Vagina (tissue), 2 donors: ENCODE data around the gene EMX1. TPM values are rescaled to one million over a fixed set of nuclear protein-coding genes. Genes with fewer than 3 reads are reported as not detected.
"Not testable (repeated sequence)": the region's sequence is repeated elsewhere in the genome, so short reads cannot be mapped to it uniquely, and the experiment has no call there.

Source experiments
- DNase-seq, 2 donors: peaks; one replicate each; pipeline ENCODE4 v3.0.0-alpha.2; 2017; ENCODE audit errors: extremely low spot score in 2 of 2
- H3K27ac ChIP-seq: fragments of 200-600 bp; sonication (generic); one replicate; pipeline ENCODE4 v1.5.1; 2019
- H3K27me3 ChIP-seq: fragments of 200-600 bp; sonication (generic); one replicate; pipeline ENCODE4 v1.5.1; 2019
- H3K36me3 ChIP-seq, 2 donors: fragments of 200-600 bp; sonication (generic); one replicate each; pipeline ENCODE4 v1.5.1; 2017 to 2019
- H3K4me1 ChIP-seq: fragments of 200-600 bp; sonication (generic); one replicate; pipeline ENCODE4 v1.5.1; 2019
- H3K4me3 ChIP-seq, 2 donors: fragments of 200-600 bp; sonication (generic); 1 replicate in 1 of 2; 2 replicates in 1 of 2; pipeline ENCODE4 v1.5.1; 2016 to 2019
- H3K9me3 ChIP-seq: fragments of 200-600 bp; sonication (generic); one replicate; pipeline ENCODE4 v1.5.1; 2019
- POLR2A ChIP-seq, 2 donors: fragments of 450-650 bp; IDR thresholded peaks; one replicate each; pipeline ENCODE4 v1.6.1; 2017; ENCODE audit warnings: antibody characterized with exemption in 2 of 2, mild to moderate bottlenecking in 2 of 2, moderate library complexity in 2 of 2
- POLR2AphosphoS5 ChIP-seq, 2 donors: sonication (generic); formaldehyde crosslinking; IDR thresholded peaks; one replicate each; pipeline ENCODE4 v1.9.0; 2017; ENCODE audit warnings: antibody characterized with exemption in 2 of 2, mild to moderate bottlenecking in 2 of 2, low read depth in 1 of 2; ENCODE audit not compliant: insufficient read depth in 1 of 2
- intact Hi-C: fragments of 100-400 bp; cut with DNase I; formaldehyde crosslinking; loops from one replicate; pipeline ENCODE4 v1.15.1; 2023
- total RNA-seq: library from RNA; depleted of rRNA; stranded (reverse); fragments of >200 nt; gene quantifications from one replicate; pipeline ENCODE4 v1.2.3, GENCODE V29; 2016
- TF ChIP-seq, protein P1 (sequence below), 3 experiments: fragments of 450-650 bp in 2 of 3; fragments of 200-600 bp in 1 of 3; sonication (generic) in 1 of 3; IDR thresholded peaks; one replicate each; pipeline ENCODE4 v1.5.1; 2017 to 2019; ENCODE audit warnings: antibody characterized with exemption in 3 of 3, mild to moderate bottlenecking in 2 of 3, moderate library complexity in 2 of 3

EMX1 gene
- total RNA-seq, 1 donor from 2014 or later, result not detected

DNA sequence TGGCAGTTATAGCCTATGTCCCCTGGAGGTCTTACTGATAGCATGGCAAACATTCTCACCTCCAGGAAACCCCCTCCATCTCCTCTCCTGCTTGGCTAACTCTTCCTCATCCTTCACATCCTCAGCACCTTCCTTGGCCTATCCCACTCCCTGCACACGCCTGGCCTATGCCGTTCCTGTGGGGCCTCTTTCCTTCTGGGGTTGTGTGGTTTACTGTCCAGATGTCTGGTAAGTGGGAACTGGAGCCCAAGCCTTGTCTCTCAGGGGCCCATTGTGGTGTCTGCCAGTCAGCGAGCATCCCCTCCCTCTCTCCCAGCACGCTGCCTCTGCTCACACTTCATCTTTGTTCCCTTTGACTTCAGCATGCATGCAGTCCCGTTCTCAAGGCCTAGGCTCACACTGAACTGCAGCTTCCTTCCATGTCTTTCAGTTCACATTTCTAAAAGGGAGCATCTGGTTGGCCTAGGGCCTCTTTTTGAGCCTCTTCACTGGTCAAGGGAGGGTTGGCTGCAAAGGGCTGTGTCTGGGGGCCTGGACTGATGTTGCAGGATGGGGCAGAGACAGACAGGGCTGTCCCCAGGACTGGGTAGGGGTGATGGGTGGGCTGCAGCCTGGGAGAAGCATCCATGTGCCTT, 17.0 kb upstream of the EMX1 start:
- H3K9me3 ChIP-seq, result no peaks in the 10 kb centered on the region
- H3K4me1 ChIP-seq, result peaks cover 9% of the 10 kb centered on the region
- no peak for TF ChIP-seq POLR2A (IDR thresholded peaks at IDR 0.05)
- TF ChIP-seq POLR2AphosphoS5 (IDR thresholded peaks at IDR 0.05; ENCODE audit: insufficient read depth in 1 of 2, low read depth in 1 of 2), result no peak
- TF ChIP-seq, protein P1, sequence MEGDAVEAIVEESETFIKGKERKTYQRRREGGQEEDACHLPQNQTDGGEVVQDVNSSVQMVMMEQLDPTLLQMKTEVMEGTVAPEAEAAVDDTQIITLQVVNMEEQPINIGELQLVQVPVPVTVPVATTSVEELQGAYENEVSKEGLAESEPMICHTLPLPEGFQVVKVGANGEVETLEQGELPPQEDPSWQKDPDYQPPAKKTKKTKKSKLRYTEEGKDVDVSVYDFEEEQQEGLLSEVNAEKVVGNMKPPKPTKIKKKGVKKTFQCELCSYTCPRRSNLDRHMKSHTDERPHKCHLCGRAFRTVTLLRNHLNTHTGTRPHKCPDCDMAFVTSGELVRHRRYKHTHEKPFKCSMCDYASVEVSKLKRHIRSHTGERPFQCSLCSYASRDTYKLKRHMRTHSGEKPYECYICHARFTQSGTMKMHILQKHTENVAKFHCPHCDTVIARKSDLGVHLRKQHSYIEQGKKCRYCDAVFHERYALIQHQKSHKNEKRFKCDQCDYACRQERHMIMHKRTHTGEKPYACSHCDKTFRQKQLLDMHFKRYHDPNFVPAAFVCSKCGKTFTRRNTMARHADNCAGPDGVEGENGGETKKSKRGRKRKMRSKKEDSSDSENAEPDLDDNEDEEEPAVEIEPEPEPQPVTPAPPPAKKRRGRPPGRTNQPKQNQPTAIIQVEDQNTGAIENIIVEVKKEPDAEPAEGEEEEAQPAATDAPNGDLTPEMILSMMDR (IDR thresholded peaks at IDR 0.05), result no peak
- no peak overlapping the region for H3K4me3 ChIP-seq
- no peaks in the 10 kb centered on the region for H3K36me3 ChIP-seq
- no peak overlapping the region for H3K27ac ChIP-seq
- no peaks in the 10 kb centered on the region for H3K27me3 ChIP-seq
- DNase-seq, result peak in 1 of 2 donors; percentile 69
- intact Hi-C loops, result no loop called here

DNA sequence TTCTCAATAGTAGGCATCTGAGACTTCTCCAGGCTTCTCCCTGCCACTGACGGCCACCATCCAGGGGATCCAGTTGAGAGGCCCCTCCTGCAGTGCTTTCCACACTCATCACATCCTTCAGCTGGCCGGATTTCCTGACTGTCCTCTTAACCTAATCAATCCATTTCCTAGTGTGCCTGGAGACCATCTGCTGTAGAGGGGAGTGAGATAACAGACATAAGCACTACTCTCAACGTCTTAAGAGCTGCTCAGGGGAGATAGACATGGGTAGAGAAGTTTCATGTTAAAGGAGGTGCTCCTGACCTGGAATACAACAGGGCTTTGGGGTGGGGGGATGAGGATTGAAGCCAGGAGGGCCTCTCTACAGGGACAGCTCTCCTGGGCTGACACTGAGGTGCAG, 15.9 kb upstream of the EMX1 start:
- no peaks in the 10 kb centered on the region for H3K27me3 ChIP-seq

DNA sequence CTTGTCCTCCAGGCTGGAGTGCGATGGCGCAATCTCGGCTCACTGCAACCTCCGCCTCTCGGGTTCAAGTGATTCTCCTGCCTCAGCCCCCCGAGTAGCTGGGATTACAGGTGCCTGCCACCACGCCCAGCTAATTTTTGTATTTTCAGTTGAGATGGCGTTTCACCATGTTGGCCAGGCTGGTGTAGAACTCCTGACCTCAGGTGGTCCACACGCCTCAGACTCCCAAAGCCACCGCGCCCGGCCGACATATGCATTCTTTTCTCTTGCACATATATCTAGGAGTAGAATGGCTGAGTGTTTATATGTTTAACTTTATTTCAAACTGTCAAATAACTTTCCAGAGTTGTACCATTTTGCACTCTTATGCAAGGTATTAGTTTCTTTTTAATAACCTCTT, 9.9 kb upstream of the EMX1 start:
- H3K9me3 ChIP-seq, H3K4me3 ChIP-seq, H3K27me3 ChIP-seq, H3K27ac ChIP-seq, H3K36me3 ChIP-seq, intact Hi-C loops, H3K4me1 ChIP-seq: not testable (repeated sequence)
- peak; percentile 12 to 16 for DNase-seq

More for the DNA sequence above, 15.9 kb upstream of the EMX1 start:
- no peaks in the 10 kb centered on the region for H3K4me1 ChIP-seq
- H3K4me3 ChIP-seq, result no peak overlapping the region
- H3K27ac ChIP-seq, result no peak overlapping the region
- peak in 1 of 2 donors; percentile 64 for DNase-seq
- intact Hi-C loops, result no loop called here
- H3K9me3 ChIP-seq, result no peaks in the 10 kb centered on the region
- H3K36me3 ChIP-seq, result no peaks in the 10 kb centered on the region
- TF ChIP-seq POLR2AphosphoS5 (IDR thresholded peaks at IDR 0.05; ENCODE audit: insufficient read depth in 1 of 2, low read depth in 1 of 2) (no peak), POLR2A (IDR thresholded peaks at IDR 0.05) (no peak)
- TF ChIP-seq, protein P1 (IDR thresholded peaks at IDR 0.05), result no peak

DNA sequence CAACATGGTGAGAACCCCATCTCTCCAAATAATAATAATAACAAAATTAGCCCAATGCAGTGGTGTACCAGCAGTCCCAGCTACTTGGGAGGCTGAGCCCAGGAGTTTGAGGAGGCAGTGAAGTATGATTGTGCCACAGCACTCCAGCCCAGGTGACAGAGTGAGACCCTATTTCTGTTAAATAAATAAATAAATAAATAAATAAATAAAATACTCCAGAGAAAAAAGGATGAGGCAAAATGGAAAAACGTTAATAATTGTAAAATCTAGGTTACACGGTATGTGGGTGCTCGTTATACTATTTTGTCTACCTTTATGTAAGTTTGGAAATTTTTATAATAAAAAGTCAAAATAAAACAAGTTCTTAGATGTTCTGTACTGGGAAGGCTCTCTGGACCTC, 8.6 kb upstream of the EMX1 start:
- intact Hi-C loops, result no loop called here
- Histone ChIP-seq H3K9me3 (no peaks in the 10 kb centered on the region), H3K4me1 (no peaks in the 10 kb centered on the region), H3K27ac (no peak overlapping the region), H3K27me3 (peaks cover 8% of the 10 kb centered on the region), H3K4me3 (no peak overlapping the region), H3K36me3 (no peaks in the 10 kb centered on the region)
- TF ChIP-seq, protein P1 (IDR thresholded peaks at IDR 0.05), result no peak
- TF ChIP-seq POLR2AphosphoS5 (IDR thresholded peaks at IDR 0.05; ENCODE audit: insufficient read depth in 1 of 2, low read depth in 1 of 2) (no peak), POLR2A (IDR thresholded peaks at IDR 0.05) (no peak)
- no peak for DNase-seq

DNA sequence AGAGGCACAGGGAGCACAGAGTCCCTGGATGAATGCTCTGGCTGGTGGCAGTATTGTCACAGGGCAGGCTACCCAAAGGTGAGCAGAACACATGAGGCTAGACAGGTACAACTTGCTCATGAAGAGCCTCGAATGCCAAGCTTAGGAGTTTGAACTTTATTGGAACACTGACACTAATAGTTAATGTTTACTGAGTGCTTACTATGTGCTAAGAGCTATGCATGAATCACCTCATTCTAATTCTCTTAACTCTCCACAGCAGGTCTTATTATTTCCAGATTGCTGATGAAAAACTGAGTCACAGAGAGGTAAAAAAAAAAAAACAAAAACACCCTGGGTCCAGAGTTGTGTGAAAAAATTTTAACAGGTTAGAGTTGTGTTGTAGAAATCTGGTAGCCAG, 6.1 kb upstream of the EMX1 start:
- H3K9me3 ChIP-seq, result no peaks in the 10 kb centered on the region
- H3K4me1 ChIP-seq, result peaks cover 17% of the 10 kb centered on the region
- DNase-seq, result no peak
- TF ChIP-seq, protein P1 (IDR thresholded peaks at IDR 0.05), result no peak
- TF ChIP-seq POLR2A (IDR thresholded peaks at IDR 0.05) (no peak), POLR2AphosphoS5 (IDR thresholded peaks at IDR 0.05; ENCODE audit: insufficient read depth in 1 of 2, low read depth in 1 of 2) (no peak)
- H3K27ac ChIP-seq, result no peak overlapping the region
- intact Hi-C loops, result no loop called here
- no peak overlapping the region for H3K4me3 ChIP-seq
- peaks cover 25% of the 10 kb centered on the region for H3K27me3 ChIP-seq
- H3K36me3 ChIP-seq, result no peaks in the 10 kb centered on the region
